ENCODE results near the gene SNIP1.
"Not testable (repeated sequence)": the region's sequence is repeated elsewhere in the genome, so short reads cannot be mapped to it uniquely, and the experiment has no call there.

GRCh38 chr1:37539154-37539553, 14.9 kb downstream of the SNIP1 start:
- TF ChIP-seq POLR2A (IDR thresholded peaks at IDR 0.05; ENCODE audit: low read depth, low read length); POLR2AphosphoS5 (IDR thresholded peaks at IDR 0.05; ENCODE audit: low read depth, low read length); TAF1 (IDR thresholded peaks at IDR 0.05; ENCODE audit: borderline replicate concordance, low read depth, low read length): not testable (repeated sequence)
